Endothelial cell of umbilical vein (primary cell): ENCODE measurements around the gene AJM1.

ENCODE experiments used
- EZH2 ChIP-seq: IDR thresholded peaks from 2 replicates; pipeline ENCODE4 v1.6.1; 2012; ENCODE audit warnings: borderline replicate concordance, low read depth, mild to moderate bottlenecking, moderate library complexity, low read length, inconsistent platforms; ENCODE audit not compliant: severe bottlenecking
- FOS ChIP-seq: IDR thresholded peaks from 2 replicates; pipeline ENCODE4 v1.6.1; 2011; ENCODE audit warnings: mild to moderate bottlenecking, low read length, moderate library complexity, borderline replicate concordance; ENCODE audit not compliant: insufficient read depth
- GATA2 ChIP-seq: IDR thresholded peaks from 2 replicates; pipeline ENCODE4 v1.7.0; 2011; ENCODE audit warnings: low read depth, mild to moderate bottlenecking, moderate library complexity, mixed read lengths, low read length; ENCODE audit not compliant: insufficient read length, insufficient read depth
- JUN ChIP-seq: IDR thresholded peaks from 2 replicates; pipeline ENCODE4 v1.6.1; 2011; ENCODE audit warnings: borderline replicate concordance, low read depth; ENCODE audit not compliant: insufficient read length, insufficient read depth
- POLR2A ChIP-seq: IDR thresholded peaks from 2 replicates; pipeline ENCODE4 v1.6.1; 2012; ENCODE audit warnings: low read depth, mild to moderate bottlenecking, control low read depth, low read length
- POLR2AphosphoS5 ChIP-seq: IDR thresholded peaks from 2 replicates; pipeline ENCODE4 v1.6.1; 2012; ENCODE audit warnings: low read depth, mild to moderate bottlenecking, control low read depth, low read length, moderate library complexity; ENCODE audit not compliant: insufficient read depth
- TF ChIP-seq, protein P1 (sequence below), 2 donors: IDR thresholded peaks; 1 replicate in 1 of 2; 2 replicates in 1 of 2; pipeline ENCODE4 v1.5.1; 2011; ENCODE audit warnings: low read length in 2 of 2, mild to moderate bottlenecking in 2 of 2, moderate library complexity in 2 of 2, control low read depth in 1 of 2, inconsistent platforms in 1 of 2, low read depth in 1 of 2; ENCODE audit not compliant: insufficient read depth in 1 of 2; ENCODE audit errors: extremely low read depth in 1 of 2
- TF ChIP-seq, protein P2 (sequence below): IDR thresholded peaks from 2 replicates; pipeline ENCODE4 v1.6.1; 2011; ENCODE audit not compliant: insufficient read depth, insufficient read length

DNA sequence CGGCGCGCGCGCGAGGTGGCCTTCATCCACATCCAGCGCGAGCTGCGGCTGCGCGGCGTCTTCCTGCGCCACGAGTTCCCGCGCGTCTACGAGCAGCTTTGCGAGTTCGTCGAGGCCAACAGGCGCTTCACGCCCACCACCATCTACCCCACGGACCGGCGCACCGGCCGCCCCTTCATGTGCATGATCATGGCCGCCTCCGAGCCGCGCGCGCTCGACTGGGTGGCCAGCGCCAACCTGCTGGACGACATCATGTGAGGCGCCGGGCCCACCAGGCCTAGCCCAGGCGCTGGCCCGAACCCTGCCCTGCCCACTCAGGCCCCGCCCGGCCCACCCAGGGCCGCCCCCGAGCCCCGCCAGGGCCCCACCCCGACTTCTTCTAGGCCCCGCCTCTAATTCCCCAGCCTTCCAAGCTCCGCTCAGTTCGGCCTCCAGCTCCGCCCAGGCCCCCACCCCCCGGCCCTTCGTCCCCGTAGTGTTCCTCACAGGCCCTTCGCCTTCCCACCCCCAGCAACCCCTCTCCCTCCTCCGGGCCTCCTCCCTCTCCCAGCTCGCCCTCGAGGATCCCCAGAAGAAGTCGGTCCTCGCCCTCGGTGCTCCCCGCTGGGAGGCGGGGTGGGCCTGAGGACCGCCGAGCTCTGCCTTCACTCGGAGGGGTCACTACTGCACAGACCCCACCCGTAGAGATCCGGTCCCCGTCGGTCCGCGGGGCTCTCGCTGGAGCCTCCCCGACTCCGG lies 5.0 kb downstream of the AJM1 start:
- TF ChIP-seq POLR2A = no peak
- TF ChIP-seq EZH2 = no peak
- TF ChIP-seq POLR2AphosphoS5 = no peak
- TF ChIP-seq, protein P1, sequence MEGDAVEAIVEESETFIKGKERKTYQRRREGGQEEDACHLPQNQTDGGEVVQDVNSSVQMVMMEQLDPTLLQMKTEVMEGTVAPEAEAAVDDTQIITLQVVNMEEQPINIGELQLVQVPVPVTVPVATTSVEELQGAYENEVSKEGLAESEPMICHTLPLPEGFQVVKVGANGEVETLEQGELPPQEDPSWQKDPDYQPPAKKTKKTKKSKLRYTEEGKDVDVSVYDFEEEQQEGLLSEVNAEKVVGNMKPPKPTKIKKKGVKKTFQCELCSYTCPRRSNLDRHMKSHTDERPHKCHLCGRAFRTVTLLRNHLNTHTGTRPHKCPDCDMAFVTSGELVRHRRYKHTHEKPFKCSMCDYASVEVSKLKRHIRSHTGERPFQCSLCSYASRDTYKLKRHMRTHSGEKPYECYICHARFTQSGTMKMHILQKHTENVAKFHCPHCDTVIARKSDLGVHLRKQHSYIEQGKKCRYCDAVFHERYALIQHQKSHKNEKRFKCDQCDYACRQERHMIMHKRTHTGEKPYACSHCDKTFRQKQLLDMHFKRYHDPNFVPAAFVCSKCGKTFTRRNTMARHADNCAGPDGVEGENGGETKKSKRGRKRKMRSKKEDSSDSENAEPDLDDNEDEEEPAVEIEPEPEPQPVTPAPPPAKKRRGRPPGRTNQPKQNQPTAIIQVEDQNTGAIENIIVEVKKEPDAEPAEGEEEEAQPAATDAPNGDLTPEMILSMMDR (IDR thresholded peaks at IDR 0.05; ENCODE audit: extremely low read depth in 1 of 2, insufficient read depth in 1 of 2, low read depth in 1 of 2, low read length in 2 of 2) = no peak
- TF ChIP-seq, protein P2, sequence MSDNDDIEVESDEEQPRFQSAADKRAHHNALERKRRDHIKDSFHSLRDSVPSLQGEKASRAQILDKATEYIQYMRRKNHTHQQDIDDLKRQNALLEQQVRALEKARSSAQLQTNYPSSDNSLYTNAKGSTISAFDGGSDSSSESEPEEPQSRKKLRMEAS = no peak
- no peak for TF ChIP-seq JUN
- no peak for TF ChIP-seq GATA2
- TF ChIP-seq FOS = no peak
